Measurements from ENCODE around the gene GREB1L. TPM values are rescaled to one million over a fixed set of nuclear protein-coding genes. Genes with fewer than 3 reads are reported as not detected.

Gene GREB1L
- polyA plus RNA-seq, 1 experiment = 2.7 TPM

DNA sequence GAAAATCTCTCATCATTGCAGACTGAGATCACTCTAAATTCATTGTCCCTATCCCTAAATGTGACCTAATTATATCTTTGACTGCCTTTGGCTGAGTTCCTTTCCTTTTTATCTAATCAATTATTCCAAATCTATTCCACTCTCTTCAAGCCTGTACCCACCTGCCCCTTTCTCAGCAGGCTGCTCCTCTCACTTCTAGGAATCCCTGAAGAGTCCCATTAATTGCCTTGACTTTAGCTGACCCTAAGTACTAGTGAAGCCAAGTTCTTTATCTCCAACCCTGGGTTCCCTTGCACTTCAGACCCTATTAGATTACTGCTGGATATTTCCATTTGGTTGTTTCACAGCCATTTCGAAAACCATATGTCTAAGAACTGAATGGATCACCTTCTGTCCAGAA lies 102.8 kb downstream of the GREB1L start:
- CTCF ChIA-PET = no interaction called here
- no peak for DNase-seq (ENCODE audit: low read depth)
- no peak for TF ChIP-seq CTCF (IDR thresholded peaks at IDR 0.05; ENCODE audit: insufficient read depth, low read depth, low read length)

GRCh38 chr18:21345840-21346239 lies 103.8 kb downstream of the GREB1L start:
- CTCF ChIA-PET = no interaction called here
- Histone ChIP-seq H3K27me3 (ENCODE audit: control insufficient read depth, insufficient read depth, low read length) (no peaks in the 10 kb centered on the region), H3K36me3 (ENCODE audit: control insufficient read depth, insufficient read depth, low read length) (no peaks in the 10 kb centered on the region), H3K4me3 (ENCODE audit: low read depth, low read length) (no peak overlapping the region)
- TF ChIP-seq CTCF (IDR thresholded peaks at IDR 0.05; ENCODE audit: insufficient read depth, low read depth, low read length) = no peak
- POLR2A ChIA-PET = no interaction called here
- no peak for DNase-seq (ENCODE audit: low read depth)

More for the DNA sequence above, 102.8 kb downstream of the GREB1L start:
- Histone ChIP-seq H3K4me3 (ENCODE audit: low read depth, low read length) (no peak overlapping the region), H3K27me3 (ENCODE audit: control insufficient read depth, insufficient read depth, low read length) (no peaks in the 10 kb centered on the region), H3K36me3 (ENCODE audit: control insufficient read depth, insufficient read depth, low read length) (no peaks in the 10 kb centered on the region)
- POLR2A ChIA-PET = no interaction called here

GRCh38 chr18:21359746-21360145 lies 117.7 kb downstream of the GREB1L start:
- Histone ChIP-seq H3K27me3 (ENCODE audit: control insufficient read depth, insufficient read depth, low read length) (no peaks in the 10 kb centered on the region; the same call in 1 of the 2 replicates), H3K36me3 (ENCODE audit: control insufficient read depth, insufficient read depth, low read length) (no peaks in the 10 kb centered on the region), H3K4me3 (ENCODE audit: low read depth, low read length) (no peak overlapping the region)
- peak; percentile 25 for DNase-seq (ENCODE audit: low read depth)
- no peak for TF ChIP-seq CTCF (IDR thresholded peaks at IDR 0.05; ENCODE audit: insufficient read depth, low read depth, low read length)
- POLR2A ChIA-PET = no interaction called here
- CTCF ChIA-PET = no interaction called here

DNA sequence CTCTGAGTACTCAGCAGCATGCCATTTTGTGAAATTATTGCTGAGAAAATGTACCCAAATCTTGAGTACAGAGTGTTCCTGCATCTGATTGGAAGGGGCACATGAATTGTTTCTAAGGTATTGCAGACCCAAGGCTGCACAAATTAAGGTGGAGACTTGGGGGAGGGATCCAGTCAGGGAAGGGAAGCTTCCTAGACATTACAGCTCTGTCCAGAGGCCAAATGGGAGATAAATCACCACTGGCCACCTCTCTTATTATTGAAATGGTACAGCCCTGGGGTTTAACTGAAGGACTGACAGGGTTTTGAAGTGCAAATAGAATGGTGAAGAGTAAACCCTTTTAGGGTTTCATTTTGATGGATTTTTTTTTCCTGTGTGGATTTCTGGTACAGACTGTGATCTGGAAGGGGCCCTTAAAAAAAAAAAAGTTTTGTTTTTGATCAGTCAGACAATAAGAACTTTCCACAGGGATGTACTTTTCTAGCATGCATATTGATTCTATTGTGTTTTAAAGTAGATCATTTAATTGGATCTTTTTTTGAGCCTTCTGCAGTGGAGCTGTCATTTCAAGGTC lies 119.4 kb downstream of the GREB1L start:
- no peak overlapping the region for H3K4me3 ChIP-seq (ENCODE audit: low read depth, low read length)
- no peaks in the 10 kb centered on the region for H3K27me3 ChIP-seq (ENCODE audit: control insufficient read depth, insufficient read depth, low read length)
- no peaks in the 10 kb centered on the region for H3K36me3 ChIP-seq (ENCODE audit: control insufficient read depth, insufficient read depth, low read length)
- ChIA-PET POLR2A (no interaction called here), CTCF (interaction anchor here (0.6 kb wide), 1 partner anchor 18 kb away, joined by 4 read pairs; no protein-coding TSS in a partner anchor)
- no peak for DNase-seq (ENCODE audit: low read depth)
- TF ChIP-seq CTCF (IDR thresholded peaks at IDR 0.05; ENCODE audit: insufficient read depth, low read depth, low read length) = no peak

GRCh38 chr18:21362831-21363230 lies 120.8 kb downstream of the GREB1L start:
- H3K36me3 ChIP-seq (ENCODE audit: control insufficient read depth, insufficient read depth, low read length) = no peaks in the 10 kb centered on the region
- ChIA-PET CTCF (no interaction called here), POLR2A (no interaction called here)
- no peak overlapping the region for H3K4me3 ChIP-seq (ENCODE audit: low read depth, low read length)
- H3K27me3 ChIP-seq (ENCODE audit: control insufficient read depth, insufficient read depth, low read length) = no peaks in the 10 kb centered on the region
- DNase-seq (ENCODE audit: low read depth) = peak; percentile 28
- no peak for TF ChIP-seq CTCF (IDR thresholded peaks at IDR 0.05; ENCODE audit: insufficient read depth, low read depth, low read length)
